22Rv1 (cell line): ENCODE measurements around the gene TBCK.

Experiments used
- CTCF ChIP-seq: fragments of 450-650 bp; IDR thresholded peaks from 2 replicates; pipeline ENCODE4 v1.5.1; 2017; ENCODE audit warnings: mild to moderate bottlenecking
- ZFX ChIP-seq: fragments of 450-650 bp; IDR thresholded peaks from 2 replicates; pipeline ENCODE4 v1.6.1; 2017; ENCODE audit warnings: antibody characterized with exemption, borderline replicate concordance

- TF ChIP-seq CTCF = no peak
- no peak for TF ChIP-seq ZFX
Observed at GRCh38 chr4:106034220-106034619, 281.8 kb downstream of the TBCK start.
